Thyroid gland (tissue), 4 donors: Measurements from ENCODE around the gene EP400.

Source experiments
- POLR2A ChIP-seq, 2 donors: fragments of 450-650 bp; IDR thresholded peaks; one replicate each; pipeline ENCODE4 v1.6.1; 2017; ENCODE audit warnings: antibody characterized with exemption in 2 of 2, mild to moderate bottlenecking in 2 of 2, moderate library complexity in 1 of 2
- TF ChIP-seq, protein P1 (sequence below), 6 experiments: fragments of 200-600 bp in 3 of 6; fragments of 450-650 bp in 3 of 6; sonication (generic) in 3 of 6; IDR thresholded peaks; one replicate each; pipeline ENCODE4 v1.5.1; 2016 to 2019; ENCODE audit warnings: antibody characterized with exemption in 6 of 6, mild to moderate bottlenecking in 2 of 6, inconsistent platforms in 1 of 6, moderate library complexity in 1 of 6

GRCh38 chr12:131965073-131965472 lies 15.3 kb downstream of the EP400 start:
- TF ChIP-seq POLR2A (IDR thresholded peaks at IDR 0.05) = no peak
- TF ChIP-seq, protein P1, sequence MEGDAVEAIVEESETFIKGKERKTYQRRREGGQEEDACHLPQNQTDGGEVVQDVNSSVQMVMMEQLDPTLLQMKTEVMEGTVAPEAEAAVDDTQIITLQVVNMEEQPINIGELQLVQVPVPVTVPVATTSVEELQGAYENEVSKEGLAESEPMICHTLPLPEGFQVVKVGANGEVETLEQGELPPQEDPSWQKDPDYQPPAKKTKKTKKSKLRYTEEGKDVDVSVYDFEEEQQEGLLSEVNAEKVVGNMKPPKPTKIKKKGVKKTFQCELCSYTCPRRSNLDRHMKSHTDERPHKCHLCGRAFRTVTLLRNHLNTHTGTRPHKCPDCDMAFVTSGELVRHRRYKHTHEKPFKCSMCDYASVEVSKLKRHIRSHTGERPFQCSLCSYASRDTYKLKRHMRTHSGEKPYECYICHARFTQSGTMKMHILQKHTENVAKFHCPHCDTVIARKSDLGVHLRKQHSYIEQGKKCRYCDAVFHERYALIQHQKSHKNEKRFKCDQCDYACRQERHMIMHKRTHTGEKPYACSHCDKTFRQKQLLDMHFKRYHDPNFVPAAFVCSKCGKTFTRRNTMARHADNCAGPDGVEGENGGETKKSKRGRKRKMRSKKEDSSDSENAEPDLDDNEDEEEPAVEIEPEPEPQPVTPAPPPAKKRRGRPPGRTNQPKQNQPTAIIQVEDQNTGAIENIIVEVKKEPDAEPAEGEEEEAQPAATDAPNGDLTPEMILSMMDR (IDR thresholded peaks at IDR 0.05) = no peak
